Natural killer cell (primary cell): Measurements from ENCODE around the gene OR51G2. TPM values are rescaled to one million over a fixed set of nuclear protein-coding genes. Genes with fewer than 3 reads are reported as not detected.

Source experiments
- total RNA-seq, 4 donors: library from RNA; stranded (reverse); fragments of 120-200 nt in 1 of 4; gene quantifications; one replicate each; pipeline versions ENCODE4 v1.2.3 to v1.2.4, GENCODE V29; 2013 to 2022

The OR51G2 gene
- total RNA-seq, 3 donors from 2014 or later (not counting 1 experiment from before 2014, with no cell fraction given): not detected

Other genes with a start within 250 kb of the OR51G2 start
- not detected for gene OR51E2, start 221.5 kb downstream of the OR51G2 start, total RNA-seq
- not detected for gene MMP26, start 214.6 kb downstream of the OR51G2 start, total RNA-seq
- not detected for gene OR51F1, start 149.4 kb downstream of the OR51G2 start, total RNA-seq
- not detected for gene OR52R1, start 115.0 kb downstream of the OR51G2 start, total RNA-seq
- gene OR51F2, start 98.0 kb downstream of the OR51G2 start, total RNA-seq: not detected
- not detected for gene OR51S1, start 70.1 kb downstream of the OR51G2 start, total RNA-seq
- not detected for gene OR51T1, start 37.5 kb downstream of the OR51G2 start, total RNA-seq
- not detected for gene OR51A7, start 15.6 kb downstream of the OR51G2 start, total RNA-seq
- not detected for gene OR51G1, start 5.0 kb upstream of the OR51G2 start, total RNA-seq
- gene OR51A4, start 28.3 kb upstream of the OR51G2 start, total RNA-seq: not detected
- gene OR51A2, start 36.4 kb upstream of the OR51G2 start, total RNA-seq: not detected
- not detected for gene OR51L1, start 75.5 kb upstream of the OR51G2 start, total RNA-seq
- not detected for gene OR52J3, start 127.2 kb upstream of the OR51G2 start, total RNA-seq
- gene OR52E2, start 140.3 kb upstream of the OR51G2 start, total RNA-seq: not detected
- not detected for gene OR52E1, start 150.2 kb upstream of the OR51G2 start, total RNA-seq
- not detected for gene OR52A5, start 219.0 kb upstream of the OR51G2 start, total RNA-seq
- not detected for gene OR52A1, start 235.4 kb upstream of the OR51G2 start, total RNA-seq